H1 (cell line): ENCODE results near the gene ACBD6. TPM values are rescaled to one million over a fixed set of nuclear protein-coding genes. Genes with fewer than 3 reads are reported as not detected.

Experiments used
- CTBP2 ChIP-seq: IDR thresholded peaks from 2 replicates; pipeline ENCODE4 v1.7.0; 2011; ENCODE audit warnings: borderline replicate concordance, mild to moderate bottlenecking, moderate library complexity, mixed read lengths, low read length; ENCODE audit not compliant: insufficient read depth, insufficient read length
- SP1 ChIP-seq: IDR thresholded peaks from 2 replicates; pipeline ENCODE4 v1.6.1; 2011; ENCODE audit warnings: low read depth, low read length
- polyA plus RNA-seq, 7 experiments: library from polyadenylated mRNA; depleted of rRNA in 3 of 7; stranded (reverse) in 5 of 7; unstranded in 2 of 7; fragments of >200 nt in 5 of 7; fragments of 200-250 nt in 2 of 7; gene quantifications; 1 replicate in 5 of 7; 2 replicates in 1 of 7; 4 replicates in 1 of 7; pipeline versions ENCODE4 v1.2.1 to v1.2.3, GENCODE V29; 2011 to 2013; ENCODE audit warnings: missing spikeins in 2 of 7, mixed read lengths in 2 of 7
- total RNA-seq: library from RNA; stranded (reverse); fragmentation: NEBNext Ultra II Directional; extraction: Animal tissue kit (Norgen Biotek cat#: 25700); gene quantifications from 2 replicates; pipeline ENCODE4 v1.2.1, GENCODE V29; 2021

The ACBD6 gene
- total and polyA plus RNA-seq, 2 of the 8 experiments (the other 6 are each of a cell fraction or from before 2014, with no cell fraction given) = 52.0 to 67.7 TPM

- TF ChIP-seq CTBP2 (no peak), SP1 (no peak)
Observed at GRCh38 chr1:180243517-180244221, 258.7 kb downstream of the ACBD6 start (continued).
